HG03432 (cell line): ENCODE results near the gene PHTF1.

Experiments used
- ATAC-seq: cut with Tn5 transposase; IDR thresholded peaks from one replicate; pipeline ENCODE4 v1.9.1; 2021; ENCODE audit warnings: mild to moderate bottlenecking, moderate library complexity; ENCODE audit not compliant: unreplicated experiment

The PHTF1 gene

GRCh38 chr1:113670650-113671049 is 88.6 kb downstream of the PHTF1 start:
- no peak for ATAC-seq

GRCh38 chr1:113669988-113670387 is 89.3 kb downstream of the PHTF1 start:
- ATAC-seq: no peak

- ATAC-seq: no peak
Measured at GRCh38 chr1:113666126-113666525, 93.2 kb downstream of the PHTF1 start.

- no peak for ATAC-seq
Measured at GRCh38 chr1:113665071-113665470, 94.2 kb downstream of the PHTF1 start.

DNA sequence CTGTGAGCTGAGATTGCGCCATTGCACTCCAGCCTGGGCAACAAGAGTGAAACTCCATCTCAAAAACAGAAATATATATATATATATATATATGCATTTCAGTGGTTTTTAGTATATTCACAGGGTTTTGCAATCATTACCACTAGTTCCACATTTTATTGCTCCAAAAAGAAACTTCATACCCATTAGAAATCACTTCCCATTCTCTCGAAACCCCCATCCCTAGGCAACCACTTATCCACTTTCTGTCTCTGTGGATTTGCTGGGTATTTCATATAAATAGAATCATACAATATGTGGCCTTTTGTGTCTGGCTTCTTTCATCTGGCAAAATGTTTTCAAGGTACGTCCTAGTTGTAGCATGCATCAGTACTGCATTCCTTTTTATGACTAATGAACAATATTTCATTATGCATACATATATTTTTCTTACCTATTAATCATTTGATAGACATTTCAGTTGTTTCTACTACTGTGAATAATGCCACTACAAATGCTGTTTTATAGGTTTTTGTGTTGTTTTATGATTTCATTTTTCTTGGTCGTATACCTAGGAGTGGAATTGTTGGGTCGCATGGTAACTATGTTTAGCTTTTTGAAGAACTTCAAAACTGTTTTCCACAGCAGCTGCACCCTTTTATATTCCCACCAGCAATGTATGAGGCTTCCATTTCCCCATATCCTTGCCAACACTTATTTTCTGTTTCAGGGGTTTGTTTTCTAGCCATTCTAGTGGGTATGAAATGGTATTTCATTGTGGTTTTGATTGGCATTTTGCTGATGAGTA is 95.9 kb downstream of the PHTF1 start:
- ATAC-seq: no peak

DNA sequence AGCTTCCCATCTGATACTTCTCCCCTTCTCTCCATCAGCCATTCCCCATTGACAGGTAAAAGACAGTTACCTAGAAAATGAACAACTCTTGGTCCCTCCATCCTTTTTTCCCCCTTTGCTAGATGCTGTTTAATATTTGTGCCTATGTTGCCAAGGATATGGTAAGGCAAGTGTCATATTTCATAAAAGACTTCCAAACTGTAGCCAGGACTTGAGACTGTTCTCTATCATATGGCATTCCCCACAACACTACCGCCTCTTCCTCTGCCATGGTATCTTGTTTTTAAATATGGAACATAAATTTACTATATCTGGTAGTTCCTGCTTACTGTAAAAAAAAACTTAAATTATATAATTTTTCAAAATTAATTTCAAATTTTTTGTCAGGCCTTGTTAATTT is 97.2 kb downstream of the PHTF1 start:
- no peak for ATAC-seq

DNA sequence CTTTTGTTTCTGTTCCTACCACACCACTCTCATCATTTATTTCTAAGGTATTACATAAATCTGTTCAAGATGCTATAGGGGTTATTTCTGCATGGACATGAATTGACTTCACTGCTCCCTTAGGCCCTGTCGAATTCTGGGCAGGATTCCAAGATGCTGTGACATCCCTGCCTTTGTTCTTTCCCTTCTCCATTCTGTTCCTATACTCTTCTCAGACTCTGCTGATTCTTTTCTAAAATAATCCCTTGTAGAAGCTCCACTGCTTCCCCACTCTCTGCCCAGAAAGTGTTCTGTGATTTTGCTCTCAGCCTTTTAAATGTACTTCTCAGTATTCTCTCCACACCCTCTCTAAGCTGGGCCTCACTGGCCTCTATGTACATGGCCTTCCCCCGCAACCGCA is 99.2 kb downstream of the PHTF1 start:
- no peak for ATAC-seq

DNA sequence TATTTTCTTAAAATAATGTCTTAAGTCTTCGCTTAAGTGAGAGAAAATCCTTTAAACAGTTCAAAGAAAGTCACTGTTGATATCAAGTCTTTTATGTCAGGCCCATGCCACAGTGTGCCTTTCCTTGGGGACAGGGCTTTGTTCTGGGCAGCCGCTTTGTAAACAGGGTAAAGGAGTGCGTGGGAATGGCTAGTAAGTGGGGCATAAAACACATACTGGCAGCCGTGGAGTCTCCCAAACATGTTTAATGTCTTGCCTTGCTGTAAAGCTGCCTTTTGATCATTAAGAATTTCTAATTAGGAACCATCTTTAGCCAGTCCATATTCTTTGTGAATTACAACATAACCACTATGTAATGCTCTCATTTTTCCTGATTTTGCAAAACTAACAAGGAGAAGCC is 99.7 kb downstream of the PHTF1 start:
- no peak for ATAC-seq

GRCh38 chr1:113659035-113659434 is 100.3 kb downstream of the PHTF1 start:
- ATAC-seq: no peak

- no peak for ATAC-seq
Measured at GRCh38 chr1:113657556-113658063, 101.7 kb downstream of the PHTF1 start.

- ATAC-seq: no peak
Measured at GRCh38 chr1:113657126-113657525, 102.2 kb downstream of the PHTF1 start.

GRCh38 chr1:113654883-113655282 is 104.4 kb downstream of the PHTF1 start:
- no peak for ATAC-seq

DNA sequence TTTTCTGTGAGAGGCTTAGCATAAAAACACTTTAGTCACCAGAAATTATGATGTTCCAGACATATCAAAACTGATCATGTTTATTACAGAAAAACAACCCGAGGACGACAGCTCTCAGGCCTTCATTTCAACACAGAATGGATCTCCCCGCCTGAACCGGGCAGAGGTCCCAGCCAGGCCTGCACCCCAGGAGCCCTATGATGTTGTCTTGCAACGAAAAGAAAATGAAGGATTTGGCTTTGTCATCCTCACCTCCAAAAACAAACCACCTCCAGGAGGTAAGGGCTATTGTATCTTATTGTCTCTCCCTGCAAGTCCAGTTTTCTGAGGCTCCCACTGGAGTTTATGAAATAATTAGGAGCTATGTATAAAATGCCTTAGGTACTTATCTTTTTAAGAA is 105.5 kb downstream of the PHTF1 start:
- ATAC-seq: no peak

DNA sequence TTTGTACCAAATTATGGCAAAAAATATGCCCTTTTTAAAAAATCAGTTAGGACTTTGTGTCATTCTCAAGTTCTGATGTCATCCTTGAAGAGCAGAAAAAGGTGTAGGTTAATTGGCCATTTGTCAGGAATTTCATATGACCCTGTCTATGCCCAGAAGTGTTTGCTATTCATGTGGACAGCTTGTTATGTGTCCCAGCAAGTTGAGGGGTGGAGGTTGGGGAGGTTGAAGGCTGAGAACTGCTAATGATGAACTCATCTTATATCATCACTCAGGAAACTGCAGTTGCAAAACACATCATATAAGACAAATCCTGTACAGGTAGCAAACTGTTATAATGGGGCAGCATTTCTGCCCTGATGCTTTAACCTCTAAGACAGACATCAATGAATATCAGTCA is 106.5 kb downstream of the PHTF1 start:
- no peak for ATAC-seq

DNA sequence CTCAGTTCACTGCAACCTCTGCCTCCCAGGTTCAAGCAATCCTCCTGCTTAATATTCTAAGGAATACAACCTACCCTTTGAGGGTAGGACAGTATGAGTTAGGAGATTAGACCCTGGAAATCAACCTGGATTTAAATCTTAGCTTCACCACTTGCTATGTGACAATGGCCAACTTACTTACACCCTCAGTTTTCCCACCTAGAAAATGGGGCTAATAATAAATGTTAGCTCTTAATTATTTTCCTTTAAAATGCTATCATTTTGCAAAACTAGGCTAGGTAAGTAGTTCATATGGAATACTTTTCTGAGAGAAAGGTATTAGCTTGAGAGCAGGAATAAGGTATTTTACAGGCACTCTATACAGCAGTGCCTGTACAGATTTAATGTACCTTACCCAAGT is 110.8 kb downstream of the PHTF1 start:
- ATAC-seq: no peak

GRCh38 chr1:113647164-113647563 is 112.1 kb downstream of the PHTF1 start:
- ATAC-seq: no peak
